Measurements from ENCODE around the gene CDC42SE2. TPM values are rescaled to one million over a fixed set of nuclear protein-coding genes. Genes with fewer than 3 reads are reported as not detected.

Gene CDC42SE2
- total and polyA plus RNA-seq, 2 of the 4 experiments (the other 2 are of a cell fraction): 12.5 to 19.4 TPM

GRCh38 chr5:131264451-131265099, 722 bp downstream of the CDC42SE2 start (continued):
- TF ChIP-seq RFX5 (IDR thresholded peaks at IDR 0.05; ENCODE audit: low read depth, low read length) (no peak), RCOR1 (IDR thresholded peaks at IDR 0.05; ENCODE audit: insufficient replicate concordance, low read length) (no peak)

- in situ Hi-C loops (cut with MboI; ENCODE audit: low sequenced_read_pairs) (no loop called here), intact Hi-C loops (cut with micrococcal nuclease) (loop anchor here (5.0 kb wide), 1 partner anchor 117 kb away; no protein-coding TSS in a partner anchor), dilution Hi-C loops (cut with HindIII; ENCODE audit: low sequenced_read_pairs, unreplicated experiment) (no loop called here)
- Histone ChIP-seq H3K27ac (ENCODE audit: insufficient read depth, low read length) (no peak overlapping the region), H2BK5ac (ENCODE audit: low read depth, low read length, poor library complexity, severe bottlenecking) (no peak overlapping the region), H2BK20ac (ENCODE audit: low read depth, low read length) (no peak overlapping the region), H4K91ac (ENCODE audit: insufficient read depth, low read depth, low read length) (no peak overlapping the region), H3K9me1 (ENCODE audit: insufficient read depth, low read length) (peaks cover 4% of the 10 kb centered on the region; the same call in 1 of the 2 replicates), H3K4me1 (ENCODE audit: control insufficient read depth, insufficient read depth, low read length) (peaks cover 3% of the 10 kb centered on the region; the same call in 1 of the 2 replicates), H2BK15ac (ENCODE audit: low read depth, low read length) (no peak overlapping the region), H4K8ac (ENCODE audit: low read depth in 2 of 2, low read length in 2 of 2) (no peak overlapping the region), H3K56ac (ENCODE audit: extremely low read depth, insufficient read depth, low read length) (no peak overlapping the region), H3K14ac (replicated peaks; ENCODE audit: low read depth, low read length) (0 out of 2 replicates have a peak overlapping the region, but pooled peaks have one; percentile 8), H3K27me3 (ENCODE audit: control insufficient read depth, insufficient read depth, low read length) (no peaks in the 10 kb centered on the region), H3K36me3 (ENCODE audit: control insufficient read depth, insufficient read depth, low read length) (no peaks in the 10 kb centered on the region), H2AK5ac (ENCODE audit: low read depth, low read length) (no peak overlapping the region), H3K4me2 (ENCODE audit: low read depth, low read length) (peak overlapping the region; percentile 79), H3K4me3 (ENCODE audit: insufficient read depth, low read depth, low read length) (peak overlapping the region; percentile 31; the same call in 1 of the 2 replicates), H2AFZ (replicated peaks; ENCODE audit: low read length, poor library complexity) (no peak overlapping the region), H4K20me1 (ENCODE audit: insufficient read depth, low read length) (peaks cover 4% of the 10 kb centered on the region; the same call in 1 of the 2 replicates), H3K4ac (ENCODE audit: low read depth, low read length) (no peak overlapping the region), H2BK120ac (ENCODE audit: low read depth, low read length) (no peak overlapping the region), H4K5ac (ENCODE audit: low read depth, low read length) (no peak overlapping the region), H2AK9ac (replicated peaks; ENCODE audit: low read depth, low read length, poor library complexity) (no peak overlapping the region), H3K9me3 (ENCODE audit: control insufficient read depth, insufficient read depth, low read length) (no peaks in the 10 kb centered on the region), H3K23ac (ENCODE audit: low read depth, low read length) (peak overlapping the region; percentile 15; the same call in 1 of the 2 replicates), H3K79me1 (ENCODE audit: low read depth in 1 of 2, low read length in 2 of 2) (peaks cover 0 to 27% of the 10 kb centered on the region in 2 experiments; a peak in 3 of 4 replicates), H3K18ac (ENCODE audit: low read depth, low read length) (no peak overlapping the region), H3K9ac (ENCODE audit: low read depth, low read length) (no peak overlapping the region; the same call in 1 of the 2 replicates)
- peak; percentile 84 for TF ChIP-seq CEBPB (IDR thresholded peaks at IDR 0.05; ENCODE audit: low read depth, low read length)
- peak; percentile 30; the same call in 1 of the 2 replicates for TF ChIP-seq CTCF (conservative IDR thresholded peaks at IDR 0.05; ENCODE audit: low read depth, low read length)
- no peak for TF ChIP-seq MAFK (IDR thresholded peaks at IDR 0.05; ENCODE audit: low read depth, low read length)
- no peak for TF ChIP-seq CHD1 (IDR thresholded peaks at IDR 0.05; ENCODE audit: low read depth, low read length)
- TF ChIP-seq FOS (IDR thresholded peaks at IDR 0.05; ENCODE audit: low read depth, low read length): no peak
- peak; percentile 38 for DNase-seq
- ChIA-PET POLR2A (ENCODE audit: unreplicated experiment) (interaction anchor here (0.6 to 1.5 kb wide), 2 partner anchors 12 to 112 kb away, joined by 3 read pairs; no protein-coding TSS in a partner anchor), CTCF (interaction anchor here (0.6 to 1.3 kb wide), 5 partner anchors 35 to 119 kb away, joined by 3 to 4 read pairs (median 3); no protein-coding TSS in a partner anchor)
- no peak for ATAC-seq (ENCODE audit: low read depth)
- BruUV-seq (replicated peaks): TSS peak; percentile 46
- WGBS, 2 experiments (ENCODE audit: extremely low coverage in 2 of 2, insufficient read length in 1 of 2): no CpG with 5 or more reads among the region's 2 CpGs
These were observed 1.5 kb downstream of the CDC42SE2 start for GRCh38 chr5:131265311-131265803.
